ENCODE results near the gene AKAP3. TPM values are rescaled to one million over a fixed set of nuclear protein-coding genes. Genes with fewer than 3 reads are reported as not detected.
A peak's percentile ranks its signal among the peaks of the same experiment; 100 is the strongest.

AKAP3 gene
- 1 to 10 TPM; 3.1 to 3.4 TPM for total RNA-seq

DNA sequence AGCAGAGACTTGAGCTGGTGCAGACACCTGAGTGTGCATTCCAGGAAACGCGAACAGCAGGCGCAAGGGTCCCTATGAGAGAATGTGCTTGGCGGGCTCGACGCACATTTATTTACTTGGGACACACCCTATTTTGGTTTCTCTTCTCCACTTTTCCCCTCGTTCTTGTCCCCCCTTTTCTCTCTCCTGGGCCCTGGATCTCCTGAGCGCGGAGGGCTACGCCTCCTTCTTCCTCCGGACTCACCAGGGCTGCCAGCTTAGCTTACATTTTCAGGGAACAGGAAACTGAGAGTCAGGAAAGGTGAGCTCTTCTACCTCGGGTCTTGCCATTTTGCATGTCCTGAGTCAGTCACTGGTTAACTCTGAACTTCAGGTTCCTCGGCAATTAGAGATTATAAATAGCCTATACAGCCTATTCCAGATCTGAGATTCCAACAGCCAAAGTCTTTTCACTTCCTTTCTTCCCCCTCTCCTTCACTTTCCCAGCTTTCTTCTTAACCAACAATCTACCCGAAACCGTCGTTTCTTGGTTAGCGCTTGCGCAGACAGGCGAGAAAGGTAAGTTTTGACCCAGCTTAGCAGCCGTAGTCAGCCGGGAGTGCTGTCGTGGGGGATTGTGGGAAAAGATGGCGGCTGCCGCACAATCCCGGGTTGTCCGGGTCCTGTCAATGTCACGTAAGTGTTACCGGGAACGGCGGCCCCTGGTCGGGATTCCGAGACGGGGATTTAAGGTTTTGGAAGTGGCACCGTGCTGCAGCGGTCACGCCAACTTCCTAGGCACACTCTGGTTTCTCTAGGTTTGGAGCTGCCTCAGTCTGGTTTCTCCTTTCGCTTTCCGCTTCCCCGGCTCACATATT, at the start of gene AKAP3, which contains the start of gene NDUFA9:
Gene AKAP3, minus strand, starts transcription at position 551 of the 857 bp plus-strand sequence. CDS start 10,855 bp downstream, outside the sequence.
Gene NDUFA9, plus strand, starts transcription at position 614 of the 857 bp plus-strand sequence. Its CDS starts 13 bp downstream, at position 627.
- POLR2A ChIA-PET, result interaction anchor here (0.7 to 2.4 kb wide), 18 partner anchors 8 to 898 kb away, joined by 3 to 15 read pairs (median 4); partner anchors contain the start of gene RAD51AP1
- DNase-seq, result peak; percentile 85
- CTCF ChIA-PET, result interaction anchor here (1.5 to 1.7 kb wide), 5 partner anchors 8 to 200 kb away, joined by 3 to 13 read pairs (median 4); no protein-coding TSS in a partner anchor
- Mint-ChIP-seq H3K4me3 (peak within 1 kb of the TSS; percentile 97), H3K27me3 (no peaks in the 10 kb centered on the region), H3K9me3 (no peaks in the 10 kb centered on the region), H3K36me3 (ENCODE audit: low read depth) (peaks cover 8% of the 10 kb centered on the region), H3K27ac (peak within 1 kb of the TSS; percentile 79), H3K4me1 (peaks cover 54% of the 10 kb centered on the region)

DNA sequence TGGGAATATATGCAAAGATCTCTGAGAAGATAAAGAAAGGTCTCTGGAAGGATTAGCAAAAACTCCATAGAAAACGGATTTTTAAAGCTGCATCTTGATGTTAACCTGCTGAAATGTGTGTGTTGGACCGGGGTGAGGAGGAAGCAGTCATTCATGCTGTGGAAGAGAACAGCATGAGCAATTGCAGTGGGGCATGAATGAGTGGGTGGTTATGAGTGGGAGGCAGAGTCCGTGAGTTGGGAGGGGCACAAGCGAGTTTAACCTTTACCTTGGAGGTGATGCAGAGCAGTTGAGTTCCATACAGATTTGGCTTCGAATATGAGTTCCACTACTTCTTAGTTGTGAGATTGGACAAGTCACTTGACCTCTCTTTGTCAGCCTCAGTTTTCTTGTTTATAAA, 41.9 kb upstream of the AKAP3 start:
- no peaks in the 10 kb centered on the region for H3K27me3 Mint-ChIP-seq
- DNase-seq, result no peak
- POLR2A ChIA-PET, result no interaction called here
- CTCF ChIA-PET, result no interaction called here
- H3K27ac Mint-ChIP-seq, result no peak overlapping the region
- H3K4me1 Mint-ChIP-seq, result no peaks in the 10 kb centered on the region
- H3K9me3 Mint-ChIP-seq, result no peaks in the 10 kb centered on the region
- H3K36me3 Mint-ChIP-seq (ENCODE audit: low read depth), result peaks cover 46% of the 10 kb centered on the region
- no peak overlapping the region for H3K4me3 Mint-ChIP-seq

DNA sequence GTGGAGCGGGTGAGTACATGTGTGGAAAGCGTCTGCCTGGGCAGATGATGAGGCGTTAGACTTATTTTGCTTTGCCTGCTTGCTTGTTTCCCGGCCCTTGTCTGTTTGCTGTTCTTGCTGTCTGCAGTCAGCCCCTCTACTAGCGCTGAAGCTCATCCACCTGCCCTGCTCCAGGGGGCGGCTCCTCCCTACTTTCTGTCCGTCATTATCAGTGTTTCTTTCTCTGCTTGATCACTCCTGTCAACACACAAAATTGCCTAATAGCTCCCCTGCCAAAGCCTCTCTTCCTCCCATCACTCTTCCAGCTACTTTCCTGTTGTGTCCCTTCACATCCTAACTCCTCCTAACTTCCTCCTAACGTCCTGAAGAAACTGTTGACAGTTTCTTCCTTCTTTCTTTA, 36.5 kb upstream of the AKAP3 start:
- ChIA-PET CTCF (no interaction called here), POLR2A (no interaction called here)
- Mint-ChIP-seq H3K27me3 (no peaks in the 10 kb centered on the region), H3K36me3 (ENCODE audit: low read depth) (peaks cover 51% of the 10 kb centered on the region), H3K4me3 (no peak overlapping the region), H3K27ac (no peak overlapping the region), H3K4me1 (no peaks in the 10 kb centered on the region), H3K9me3 (no peaks in the 10 kb centered on the region)
- DNase-seq, result no peak

- CTCF ChIA-PET, result no interaction called here
- POLR2A ChIA-PET, result no interaction called here
- H3K9me3 Mint-ChIP-seq, result no peaks in the 10 kb centered on the region
- no peak overlapping the region for H3K4me3 Mint-ChIP-seq
- no peaks in the 10 kb centered on the region for H3K4me1 Mint-ChIP-seq
- DNase-seq, result no peak
- no peak overlapping the region for H3K27ac Mint-ChIP-seq
- no peaks in the 10 kb centered on the region for H3K27me3 Mint-ChIP-seq
- H3K36me3 Mint-ChIP-seq (ENCODE audit: low read depth), result peaks cover 45% of the 10 kb centered on the region
These were observed 32.9 kb upstream of the AKAP3 start for GRCh38 chr12:4681732-4682131.

DNA sequence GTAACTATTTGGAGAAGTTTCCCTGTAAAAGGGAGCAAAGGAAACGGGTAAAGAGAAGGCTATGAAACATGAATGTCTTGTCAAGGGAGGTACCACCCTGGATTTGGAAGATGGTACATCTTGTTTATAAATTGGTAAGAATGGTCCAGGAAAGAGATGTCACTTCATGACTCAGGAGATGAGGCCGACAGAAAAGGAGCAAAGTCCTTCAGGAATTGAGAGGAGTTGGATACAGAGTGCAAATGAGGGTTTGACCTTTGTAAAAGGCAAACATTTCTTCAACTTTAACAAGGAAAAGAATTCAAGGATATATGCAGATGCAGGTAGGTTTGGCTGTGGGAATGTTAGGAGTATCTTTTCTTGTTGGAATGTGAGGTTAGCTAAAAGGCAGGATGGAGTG, 30.9 kb upstream of the AKAP3 start:
- no peak for DNase-seq
- no peak overlapping the region for H3K4me3 Mint-ChIP-seq
- peaks cover 30% of the 10 kb centered on the region for H3K36me3 Mint-ChIP-seq (ENCODE audit: low read depth)
- ChIA-PET CTCF (no interaction called here), POLR2A (no interaction called here)
- no peaks in the 10 kb centered on the region for H3K27me3 Mint-ChIP-seq
- H3K27ac Mint-ChIP-seq, result no peak overlapping the region
- no peaks in the 10 kb centered on the region for H3K4me1 Mint-ChIP-seq
- H3K9me3 Mint-ChIP-seq, result peaks cover 3% of the 10 kb centered on the region

DNA sequence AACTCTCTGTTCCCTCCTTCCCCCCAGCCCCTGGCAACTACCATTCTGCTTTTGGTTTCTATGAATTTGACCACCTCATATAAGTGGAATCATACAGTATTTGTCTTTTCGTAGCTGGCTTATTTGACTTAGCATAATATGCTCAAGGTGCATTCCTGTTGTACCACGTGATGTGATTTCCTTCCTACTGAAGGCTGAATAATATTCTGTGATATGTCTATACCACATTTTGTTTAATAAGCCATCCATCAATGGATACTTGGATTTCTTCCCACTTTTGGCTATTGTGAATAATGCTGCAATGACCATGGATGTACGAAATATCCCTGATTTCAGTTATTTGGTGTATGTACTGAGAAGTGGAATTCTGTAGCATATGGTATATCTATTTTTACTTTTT, 16.4 kb upstream of the AKAP3 start:
- Mint-ChIP-seq H3K27me3 (no peaks in the 10 kb centered on the region), H3K27ac (no peak overlapping the region), H3K4me1 (no peaks in the 10 kb centered on the region), H3K36me3 (ENCODE audit: low read depth) (peaks cover 64% of the 10 kb centered on the region), H3K4me3 (no peak overlapping the region), H3K9me3 (no peaks in the 10 kb centered on the region)
- CTCF ChIA-PET, result no interaction called here
- POLR2A ChIA-PET, result no interaction called here
- no peak for DNase-seq

DNA sequence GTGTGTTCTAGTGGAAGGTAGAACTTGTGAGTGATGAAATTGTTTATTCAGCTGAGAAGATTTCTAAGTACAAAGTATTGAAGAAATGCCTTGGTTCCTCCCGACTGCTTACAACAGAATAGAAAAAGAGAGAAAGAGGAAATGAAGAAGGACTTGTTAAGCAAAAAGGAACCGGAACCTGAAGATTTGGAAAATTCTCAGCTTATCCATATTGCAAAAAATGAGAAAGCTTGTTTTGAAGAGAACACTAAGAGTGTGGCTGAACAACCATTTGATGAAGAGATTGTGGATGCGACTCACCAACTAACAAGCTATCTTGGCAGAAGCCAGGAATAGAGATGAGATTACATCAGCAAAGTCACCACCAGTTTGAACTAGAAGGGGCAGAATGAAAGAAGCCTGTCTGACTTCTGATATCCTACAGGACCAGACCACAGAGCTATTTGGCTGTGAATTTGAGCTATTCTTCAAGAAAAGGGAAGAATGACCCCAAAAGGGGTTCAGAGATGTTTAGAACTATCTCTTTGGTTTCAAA, 15.2 kb upstream of the AKAP3 start:
- H3K36me3 Mint-ChIP-seq (ENCODE audit: low read depth), result peaks cover 53% of the 10 kb centered on the region
- H3K4me1 Mint-ChIP-seq, result no peaks in the 10 kb centered on the region
- no peak overlapping the region for H3K27ac Mint-ChIP-seq
- H3K27me3 Mint-ChIP-seq, result no peaks in the 10 kb centered on the region
- no peak for DNase-seq
- no peaks in the 10 kb centered on the region for H3K9me3 Mint-ChIP-seq
- no peak overlapping the region for H3K4me3 Mint-ChIP-seq
- ChIA-PET POLR2A (interaction anchor here (1.6 kb wide), 1 partner anchor 15 kb away, joined by 7 read pairs; the partner anchor contains the start of genes AKAP3 and NDUFA9), CTCF (no interaction called here)

GRCh38 chr12:4653691-4654090, 4.8 kb upstream of the AKAP3 start:
- Mint-ChIP-seq H3K36me3 (ENCODE audit: low read depth) (peaks cover 33% of the 10 kb centered on the region), H3K9me3 (no peaks in the 10 kb centered on the region), H3K4me1 (peaks cover 44% of the 10 kb centered on the region), H3K27me3 (no peaks in the 10 kb centered on the region), H3K27ac (no peak overlapping the region), H3K4me3 (no peak overlapping the region)
- ChIA-PET POLR2A (no interaction called here), CTCF (no interaction called here)
- no peak for DNase-seq

DNA sequence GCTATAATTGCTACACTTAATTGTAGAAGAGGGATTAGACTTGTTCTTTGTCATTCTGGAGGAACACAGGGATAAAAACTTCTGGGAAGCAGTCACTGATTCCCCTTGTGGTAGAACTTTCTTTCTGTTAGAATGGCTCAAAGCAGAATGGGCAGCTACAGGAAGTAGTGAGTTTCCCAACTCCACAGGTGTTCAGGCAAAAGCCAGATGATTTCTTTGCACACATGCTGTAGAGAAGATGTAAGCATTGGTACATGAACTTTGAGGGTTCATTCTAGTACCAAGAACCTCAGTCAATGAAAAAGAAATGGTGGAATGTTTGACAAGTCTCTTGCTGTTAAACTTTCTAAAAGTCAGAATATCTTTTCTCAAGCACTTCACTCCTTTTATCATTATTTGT, 4.4 kb upstream of the AKAP3 start:
- Mint-ChIP-seq H3K9me3 (no peaks in the 10 kb centered on the region), H3K36me3 (ENCODE audit: low read depth) (peaks cover 35% of the 10 kb centered on the region), H3K4me1 (peaks cover 47% of the 10 kb centered on the region), H3K27me3 (no peaks in the 10 kb centered on the region), H3K4me3 (no peak overlapping the region), H3K27ac (no peak overlapping the region)
- DNase-seq, result no peak
- POLR2A ChIA-PET, result no interaction called here
- CTCF ChIA-PET, result interaction anchor here (0.9 kb wide), 1 partner anchor 9 kb away, joined by 3 read pairs; no protein-coding TSS in a partner anchor

DNA sequence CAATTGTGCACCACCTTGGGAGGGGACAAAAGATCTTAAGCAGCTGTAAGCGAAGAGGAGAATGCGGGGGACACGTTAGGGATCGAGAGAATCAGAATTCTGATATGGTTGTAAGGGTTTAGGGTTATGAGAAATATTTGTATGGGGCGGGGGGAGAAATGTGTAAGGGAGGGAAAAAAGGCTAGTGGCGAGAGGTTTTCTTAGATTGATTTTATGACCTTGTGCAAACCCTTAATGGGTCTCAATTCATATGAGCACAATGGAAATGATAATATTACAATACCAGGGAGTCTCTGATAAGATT, 459 bp upstream of the AKAP3 start:
- H3K27ac Mint-ChIP-seq, result peak overlapping the region; percentile 79
- H3K9me3 Mint-ChIP-seq, result no peaks in the 10 kb centered on the region
- no peak for DNase-seq
- H3K36me3 Mint-ChIP-seq (ENCODE audit: low read depth), result peaks cover 10% of the 10 kb centered on the region
- POLR2A ChIA-PET, result interaction anchor here (0.7 to 2.4 kb wide), 15 partner anchors 9 to 899 kb away, joined by 3 to 15 read pairs (median 4); partner anchors contain the start of gene RAD51AP1
- H3K27me3 Mint-ChIP-seq, result no peaks in the 10 kb centered on the region
- H3K4me3 Mint-ChIP-seq, result peak overlapping the region; percentile 97
- peaks cover 57% of the 10 kb centered on the region for H3K4me1 Mint-ChIP-seq
- CTCF ChIA-PET, result interaction anchor here (1.2 to 1.7 kb wide), 6 partner anchors 9 to 199 kb away, joined by 3 to 13 read pairs (median 4); no protein-coding TSS in a partner anchor

DNA sequence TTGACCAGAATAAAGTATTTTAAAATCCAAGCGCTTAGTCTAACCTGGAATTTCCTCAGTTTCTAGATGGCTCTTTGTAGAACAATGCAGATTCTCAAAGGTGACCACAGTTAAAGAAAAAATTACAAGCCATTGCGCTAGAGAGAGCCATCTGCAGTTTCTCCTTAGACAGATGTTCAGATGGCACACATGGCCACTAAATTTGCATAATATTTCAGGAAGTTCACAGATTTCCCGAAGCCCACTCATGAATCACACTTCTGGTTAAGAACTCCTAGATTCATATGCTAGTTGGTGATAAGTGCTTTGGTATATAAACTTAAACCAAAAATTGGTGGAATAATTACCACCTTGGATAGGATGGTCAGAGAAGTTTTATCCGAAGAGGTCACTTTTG, 749 bp downstream of the AKAP3 start:
- Mint-ChIP-seq H3K27ac (peak overlapping the region; percentile 79), H3K27me3 (no peaks in the 10 kb centered on the region)
- POLR2A ChIA-PET, result interaction anchor here (0.7 to 2.4 kb wide), 10 partner anchors 8 to 181 kb away, joined by 3 to 15 read pairs (median 7); partner anchors contain the start of gene RAD51AP1

DNA sequence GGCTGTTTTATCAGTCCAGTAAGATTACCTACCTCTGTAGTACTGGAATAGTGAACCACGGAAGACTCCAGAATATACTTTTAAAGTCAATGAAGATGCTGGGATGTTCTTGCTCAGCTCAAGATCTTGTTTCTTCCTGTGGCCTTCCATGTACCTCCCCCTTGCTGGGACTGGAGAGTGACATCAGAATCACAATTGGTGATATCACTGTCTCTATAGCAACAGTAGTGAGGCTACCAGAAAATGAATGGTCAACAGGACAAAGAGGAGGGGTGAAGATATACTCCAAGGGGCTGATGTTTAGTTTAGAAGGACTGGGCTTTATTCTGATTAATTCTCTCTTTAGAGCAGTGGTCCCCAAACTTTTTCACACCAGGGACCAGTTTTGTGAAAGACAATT, 3.8 kb downstream of the AKAP3 start:
- CTCF ChIA-PET, result interaction anchor here (1.1 to 1.5 kb wide), 2 partner anchors 8 to 40 kb away, joined by 3 read pairs; no protein-coding TSS in a partner anchor

More for the DNA sequence above, 749 bp downstream of the AKAP3 start:
- Mint-ChIP-seq H3K4me1 (peaks cover 49% of the 10 kb centered on the region), H3K36me3 (ENCODE audit: low read depth) (peaks cover 8% of the 10 kb centered on the region), H3K4me3 (peak overlapping the region; percentile 97), H3K9me3 (no peaks in the 10 kb centered on the region)
- CTCF ChIA-PET, result interaction anchor here (1.5 to 1.7 kb wide), 2 partner anchors 8 to 43 kb away, joined by 4 to 13 read pairs; no protein-coding TSS in a partner anchor
- no peak for DNase-seq

GRCh38 chr12:4643747-4644146, 5.1 kb downstream of the AKAP3 start:
- H3K9me3 Mint-ChIP-seq, result no peaks in the 10 kb centered on the region
- H3K27ac Mint-ChIP-seq, result no peak overlapping the region
- CTCF ChIA-PET, result interaction anchor here (1.5 kb wide), 1 partner anchor 9 kb away, joined by 3 read pairs; no protein-coding TSS in a partner anchor
- no peak for DNase-seq
- no peaks in the 10 kb centered on the region for H3K27me3 Mint-ChIP-seq
- no peak overlapping the region for H3K4me3 Mint-ChIP-seq
- POLR2A ChIA-PET, result no interaction called here
- peaks cover 13% of the 10 kb centered on the region for H3K4me1 Mint-ChIP-seq
- H3K36me3 Mint-ChIP-seq (ENCODE audit: low read depth), result peaks cover 3% of the 10 kb centered on the region

More for the DNA sequence above, 3.8 kb downstream of the AKAP3 start:
- peaks cover 24% of the 10 kb centered on the region for H3K4me1 Mint-ChIP-seq
- POLR2A ChIA-PET, result no interaction called here
- H3K36me3 Mint-ChIP-seq (ENCODE audit: low read depth), result peaks cover 5% of the 10 kb centered on the region
- no peak overlapping the region for H3K4me3 Mint-ChIP-seq
- H3K27ac Mint-ChIP-seq, result no peak overlapping the region
- no peaks in the 10 kb centered on the region for H3K9me3 Mint-ChIP-seq
- no peak for DNase-seq
- no peaks in the 10 kb centered on the region for H3K27me3 Mint-ChIP-seq
